GM19468 (cell line): ENCODE measurements around the gene OR1L1.

Source experiments
- ATAC-seq: cut with Tn5 transposase; IDR thresholded peaks from one replicate; pipeline ENCODE4 v1.9.1; 2021; ENCODE audit warnings: mild to moderate bottlenecking, moderate library complexity, moderate number of reproducible peaks; ENCODE audit not compliant: unreplicated experiment; ENCODE audit errors: extremely low read depth

Gene OR1L1

GRCh38 chr9:122661416-122661815 lies at the start of gene OR1L1:
Gene OR1L1, plus strand, starts transcription at chr9:122661716. Its CDS starts 0 bp downstream, at chr9:122661716.
- ATAC-seq: no peak

- no peak for ATAC-seq
Observed at GRCh38 chr9:122614362-122614761, 47.2 kb upstream of the OR1L1 start, which contains the start of gene OR1Q1. Gene OR1Q1, plus strand, starts transcription at chr9:122614738. Its CDS starts 0 bp downstream, at chr9:122614738.

GRCh38 chr9:122619996-122620395 lies 41.5 kb upstream of the OR1L1 start:
- no peak for ATAC-seq

- ATAC-seq: no peak
Observed at GRCh38 chr9:122642226-122642625, 19.3 kb upstream of the OR1L1 start.

- ATAC-seq: no peak
Observed at GRCh38 chr9:122656378-122656777, 5.1 kb upstream of the OR1L1 start.

GRCh38 chr9:122657527-122657926 lies 4.0 kb upstream of the OR1L1 start, which contains the start of gene OR1B1:
Gene OR1B1, minus strand, starts transcription at chr9:122657627.
- no peak for ATAC-seq

- ATAC-seq: no peak
Observed at GRCh38 chr9:122672481-122672880, 11.0 kb downstream of the OR1L1 start.

- ATAC-seq: no peak
Observed at GRCh38 chr9:122684851-122685250, 23.3 kb downstream of the OR1L1 start.

- no peak for ATAC-seq
Observed at GRCh38 chr9:122695696-122696095, 34.2 kb downstream of the OR1L1 start.
